HG03159 (cell line): ENCODE data around the gene CCN6.

Experiments
- ATAC-seq: cut with Tn5 transposase; IDR thresholded peaks from one replicate; pipeline ENCODE4 v1.9.1; 2021; ENCODE audit warnings: mild to moderate bottlenecking, moderate library complexity; ENCODE audit not compliant: unreplicated experiment

The CCN6 gene

GRCh38 chr6:112054001-112054400 lies at the start of gene CCN6:
TSS of gene CCN6 (plus strand) at chr6:112054104. CDS start at chr6:112054358, 254 bp downstream.
- no peak for ATAC-seq

GRCh38 chr6:112004201-112005012 lies 49.5 kb upstream of the CCN6 start:
- no peak for ATAC-seq

DNA sequence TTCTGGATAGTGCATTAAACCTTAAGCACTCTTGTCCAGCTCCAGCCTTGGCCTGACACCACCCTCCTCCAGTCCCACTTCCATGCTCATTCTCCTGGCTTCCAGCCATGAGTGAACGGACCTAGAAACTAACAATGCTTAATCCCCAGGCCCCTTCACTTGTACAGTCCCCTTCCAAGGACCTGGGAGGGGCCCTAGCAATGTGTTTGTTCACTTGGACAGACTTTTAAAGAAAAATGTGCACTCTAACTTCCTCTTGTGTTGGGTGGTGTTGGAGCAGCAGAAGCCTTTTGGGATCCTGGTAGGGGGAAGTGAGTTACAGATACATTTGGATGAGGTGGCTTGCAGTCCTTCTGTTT lies 48.9 kb upstream of the CCN6 start:
- no peak for ATAC-seq

DNA sequence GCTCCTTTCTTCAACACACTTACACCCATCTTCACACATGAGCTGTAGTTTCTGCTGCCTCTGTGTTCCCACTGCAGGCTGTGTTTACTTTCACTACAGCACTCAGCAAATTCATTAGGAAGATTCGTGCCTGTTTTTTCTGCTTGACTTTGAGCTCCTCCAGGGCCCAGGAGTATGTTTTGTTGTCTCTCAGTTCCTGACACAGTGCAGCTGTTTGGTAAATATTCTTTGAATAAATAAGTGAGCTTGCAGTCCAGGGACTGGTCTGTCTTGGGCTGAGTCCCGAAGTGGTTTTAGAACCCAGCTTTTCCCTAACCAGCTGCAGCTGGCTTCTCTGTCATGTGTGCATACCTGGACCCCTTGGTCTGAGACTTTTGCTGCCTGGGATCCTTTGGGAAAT lies 46.6 kb upstream of the CCN6 start:
- no peak for ATAC-seq

- ATAC-seq, result no peak
Observed at GRCh38 chr6:112007805-112008204, 46.1 kb upstream of the CCN6 start.

DNA sequence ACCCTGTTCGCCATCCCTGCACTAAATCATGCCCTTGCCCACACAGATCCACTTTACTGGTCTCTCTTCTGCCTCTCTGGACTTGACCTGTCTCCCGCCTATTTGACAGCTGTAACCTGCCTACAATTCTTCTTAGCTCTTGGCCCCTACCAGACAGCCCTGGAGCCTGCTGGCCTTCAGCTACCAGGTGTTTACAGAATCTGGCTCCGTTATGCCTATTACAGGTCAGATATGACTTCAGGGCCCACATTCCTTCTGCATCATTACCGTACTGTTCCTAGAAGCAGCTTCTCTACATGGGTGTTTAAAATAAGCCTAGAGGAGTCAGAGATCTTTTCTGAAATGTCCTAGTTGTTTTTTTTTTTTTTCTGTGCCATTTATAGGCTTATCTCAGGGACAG lies 45.4 kb upstream of the CCN6 start:
- ATAC-seq, result no peak

DNA sequence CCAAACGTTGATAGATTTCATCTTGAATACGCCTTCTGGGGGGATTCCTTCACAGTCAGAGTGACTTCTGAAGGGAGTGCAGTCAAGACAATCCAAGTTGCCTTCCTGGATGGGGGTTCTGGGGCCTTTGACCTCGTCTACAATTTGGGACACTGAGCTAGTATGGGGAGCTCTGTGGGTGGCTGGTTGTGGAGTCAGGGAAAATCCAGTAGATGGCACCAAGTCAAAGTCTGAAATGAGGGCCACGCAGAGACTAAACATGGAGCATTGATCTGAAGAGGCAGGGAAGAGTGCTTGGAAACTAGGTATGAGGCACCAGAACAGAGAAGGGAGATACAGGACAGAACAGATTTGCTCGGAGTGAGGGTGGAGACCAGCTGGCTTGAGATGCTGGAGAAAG lies 43.6 kb upstream of the CCN6 start:
- no peak for ATAC-seq

GRCh38 chr6:112013051-112013450 lies 40.9 kb upstream of the CCN6 start:
- ATAC-seq, result no peak

- ATAC-seq, result no peak
Observed at GRCh38 chr6:112014483-112014882, 39.4 kb upstream of the CCN6 start.

DNA sequence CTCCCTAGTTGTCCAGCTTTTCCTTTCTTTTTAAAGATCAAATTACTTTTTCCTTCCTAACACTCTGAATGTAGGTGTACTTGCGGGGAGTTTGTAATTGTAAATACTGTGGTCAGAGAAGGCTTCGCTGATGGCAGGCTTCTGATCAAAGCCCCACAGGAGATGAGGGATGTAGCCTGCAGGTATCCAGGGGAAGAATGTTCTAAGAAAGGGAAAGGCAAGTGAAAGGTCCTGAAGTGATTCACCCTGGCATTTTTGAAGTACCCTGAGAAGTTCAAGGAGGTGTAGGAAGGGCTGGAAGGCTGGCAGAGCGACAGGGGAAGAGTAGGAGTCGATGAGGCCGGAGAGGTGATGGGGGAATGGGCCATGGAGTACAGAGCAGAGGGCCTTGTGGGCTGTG lies 38.2 kb upstream of the CCN6 start:
- no peak for ATAC-seq

- ATAC-seq, result no peak
Observed at GRCh38 chr6:112016320-112016719, 37.6 kb upstream of the CCN6 start.

GRCh38 chr6:112017169-112017568 lies 36.7 kb upstream of the CCN6 start:
- ATAC-seq, result no peak

DNA sequence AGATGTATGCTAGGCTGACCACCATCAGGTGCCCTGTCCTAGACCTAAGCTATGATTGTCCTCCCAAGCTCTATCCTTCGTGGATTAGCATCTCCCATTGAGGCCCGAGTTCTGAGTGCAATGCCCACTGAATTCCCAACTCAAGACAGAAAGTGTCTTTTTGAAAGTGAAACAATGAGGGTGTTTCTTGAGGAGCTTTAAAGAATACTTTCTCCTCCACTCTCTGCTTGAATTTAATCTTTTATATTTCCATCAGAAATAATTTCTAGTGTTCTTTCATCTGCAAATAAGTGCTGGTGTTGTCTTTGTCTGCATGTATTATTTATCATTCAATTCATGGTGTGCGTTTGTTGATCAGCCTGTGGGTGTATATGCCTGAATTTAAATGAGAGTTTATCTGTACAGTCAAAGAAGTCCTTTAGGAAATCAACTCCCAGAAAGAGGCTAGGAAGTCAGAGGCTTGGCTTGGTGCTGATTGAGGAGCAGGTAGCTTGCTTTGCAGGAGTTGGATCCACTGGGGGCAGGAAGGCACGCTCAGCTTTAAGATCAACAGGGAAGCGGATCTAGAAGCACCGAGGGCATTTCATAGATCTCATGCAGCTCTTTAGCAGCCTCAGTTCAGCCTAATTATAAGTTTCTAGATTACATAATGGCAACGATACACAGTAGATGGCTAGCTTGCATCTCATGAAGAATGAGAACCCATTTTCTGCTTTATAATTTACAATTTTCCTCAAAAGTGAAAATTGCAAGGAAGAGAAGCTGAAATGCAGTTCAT lies 36.0 kb upstream of the CCN6 start:
- ATAC-seq, result no peak

DNA sequence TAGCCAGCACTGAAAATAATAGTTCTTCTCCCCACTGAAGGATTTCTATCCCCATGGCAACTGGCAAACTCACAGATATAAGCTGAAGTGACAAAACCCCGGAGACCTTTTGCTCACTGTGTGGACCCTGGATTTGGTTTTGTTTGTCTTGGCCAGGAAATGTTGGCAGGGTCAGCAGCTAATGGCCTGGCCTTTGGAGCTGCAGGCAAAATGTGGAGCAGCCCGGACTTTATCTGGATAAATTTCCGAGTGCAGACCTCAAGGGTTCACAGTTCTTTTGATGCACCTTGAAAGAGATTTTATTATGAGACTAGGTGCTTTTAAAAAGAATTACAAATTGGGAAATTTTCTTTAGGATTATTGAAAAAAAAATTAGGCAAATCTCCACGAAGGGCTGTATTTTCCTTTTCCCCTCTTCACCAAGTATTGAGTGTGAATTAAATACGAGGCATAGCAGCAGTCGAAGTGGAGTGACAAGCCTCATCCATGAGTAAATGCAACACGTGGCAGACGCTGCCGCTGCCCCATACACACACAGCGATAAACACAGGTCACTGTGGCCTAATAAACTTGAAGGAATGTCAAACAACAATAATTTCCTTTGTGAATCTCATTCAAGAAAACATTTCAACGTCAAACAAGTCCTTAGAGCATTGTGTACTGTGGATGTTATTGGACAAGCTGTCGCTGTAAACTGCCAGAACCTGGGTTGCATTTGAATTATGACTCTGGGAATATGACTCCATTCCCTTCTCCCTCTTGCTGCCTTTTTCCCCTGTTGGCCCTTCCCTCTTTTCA lies 35.1 kb upstream of the CCN6 start:
- ATAC-seq, result no peak

DNA sequence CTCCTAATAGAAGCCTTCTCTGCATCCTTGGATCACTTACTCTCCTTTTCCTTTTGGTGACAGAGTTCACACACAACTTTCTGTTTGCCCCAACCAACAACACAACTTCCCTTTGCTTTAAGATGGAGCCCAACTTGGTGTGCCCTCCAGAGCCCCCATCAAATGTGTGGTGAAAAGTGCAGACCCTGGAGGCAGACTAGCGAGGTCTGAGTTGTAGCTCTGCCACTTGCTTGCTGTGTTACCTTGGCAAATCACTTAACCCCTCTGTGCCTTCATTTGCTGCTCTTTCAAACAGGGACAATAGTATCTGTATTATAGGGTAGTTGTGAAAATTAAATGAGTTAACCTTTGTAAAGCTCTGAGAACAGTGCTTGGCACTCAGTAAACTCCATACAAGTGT lies 34.3 kb upstream of the CCN6 start:
- ATAC-seq, result no peak

- no peak for ATAC-seq
Observed at GRCh38 chr6:112021691-112022310, 32.1 kb upstream of the CCN6 start.

GRCh38 chr6:112022749-112023148 lies 31.2 kb upstream of the CCN6 start:
- no peak for ATAC-seq

- ATAC-seq, result no peak
Observed at GRCh38 chr6:112024464-112024863, 29.4 kb upstream of the CCN6 start.

- ATAC-seq, result no peak
Observed at GRCh38 chr6:112026933-112027332, 27.0 kb upstream of the CCN6 start.

DNA sequence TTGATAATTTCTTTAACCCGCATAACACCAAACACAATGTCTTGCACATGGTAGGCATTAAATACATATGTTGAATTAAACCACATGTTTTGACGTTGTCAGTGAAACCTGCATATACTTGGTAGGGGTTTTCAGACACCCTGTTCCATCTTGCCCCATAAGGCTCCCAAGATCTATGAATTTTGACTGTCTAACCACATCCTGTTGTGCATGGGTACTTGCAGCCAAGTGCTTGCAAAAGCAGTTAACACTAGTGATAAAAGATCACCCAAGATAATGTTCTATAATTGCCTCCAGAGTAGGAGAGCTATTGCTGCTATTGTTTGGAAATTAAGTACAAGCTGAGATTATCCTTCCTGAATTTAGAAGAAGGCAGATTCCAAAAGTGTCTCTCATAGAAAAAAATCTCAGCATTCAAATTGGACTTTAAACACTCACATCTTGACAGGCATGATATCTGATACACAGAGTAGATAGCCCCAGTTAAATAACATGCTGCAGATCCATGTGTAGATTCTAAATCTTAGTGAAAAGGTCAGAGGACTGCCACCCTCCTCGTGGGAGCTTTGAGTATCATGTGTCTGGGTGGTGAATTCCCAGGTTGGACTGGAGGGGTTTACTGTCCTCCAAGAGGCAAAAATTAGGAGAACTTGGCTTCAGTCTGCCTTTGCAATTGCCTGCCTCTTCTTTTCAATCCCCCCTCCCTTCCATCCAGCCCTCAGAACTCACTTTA lies 25.8 kb upstream of the CCN6 start:
- no peak for ATAC-seq
